MM.1S (cell line): Measurements from ENCODE around the gene SLC16A10.

ENCODE experiments used
- EZH2 ChIP-seq: fragments of 300-600 bp; sonication (generic); optimal IDR thresholded peaks from 2 replicates; pipeline ENCODE3; 2017; ENCODE audit warnings: low read depth, mild to moderate bottlenecking, antibody characterized with exemption, low read length, mixed read lengths
- TF ChIP-seq, protein P1 (sequence below): fragments of 300-600 bp; sonication (generic); IDR thresholded peaks from 2 replicates; pipeline ENCODE4 v1.5.1; 2016; ENCODE audit warnings: antibody characterized with exemption, low read length, mixed read lengths

DNA sequence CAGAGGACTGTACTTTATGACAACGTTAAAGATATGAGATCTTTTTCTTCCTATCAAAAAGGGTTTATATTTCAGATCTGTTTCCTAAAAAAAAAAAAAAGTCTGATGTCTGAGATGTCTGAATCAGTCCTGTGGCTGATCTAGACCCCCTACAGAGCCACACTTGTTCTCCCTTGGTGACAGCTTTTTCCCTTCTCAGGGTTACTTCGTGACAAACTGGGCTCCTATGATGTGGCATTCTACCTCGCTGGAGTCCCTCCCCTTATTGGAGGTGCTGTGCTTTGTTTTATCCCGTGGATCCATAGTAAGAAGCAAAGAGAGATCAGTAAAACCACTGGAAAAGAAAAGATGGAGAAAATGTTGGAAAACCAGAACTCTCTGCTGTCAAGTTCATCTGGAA is 134.5 kb downstream of the SLC16A10 start:
- TF ChIP-seq, protein P1, sequence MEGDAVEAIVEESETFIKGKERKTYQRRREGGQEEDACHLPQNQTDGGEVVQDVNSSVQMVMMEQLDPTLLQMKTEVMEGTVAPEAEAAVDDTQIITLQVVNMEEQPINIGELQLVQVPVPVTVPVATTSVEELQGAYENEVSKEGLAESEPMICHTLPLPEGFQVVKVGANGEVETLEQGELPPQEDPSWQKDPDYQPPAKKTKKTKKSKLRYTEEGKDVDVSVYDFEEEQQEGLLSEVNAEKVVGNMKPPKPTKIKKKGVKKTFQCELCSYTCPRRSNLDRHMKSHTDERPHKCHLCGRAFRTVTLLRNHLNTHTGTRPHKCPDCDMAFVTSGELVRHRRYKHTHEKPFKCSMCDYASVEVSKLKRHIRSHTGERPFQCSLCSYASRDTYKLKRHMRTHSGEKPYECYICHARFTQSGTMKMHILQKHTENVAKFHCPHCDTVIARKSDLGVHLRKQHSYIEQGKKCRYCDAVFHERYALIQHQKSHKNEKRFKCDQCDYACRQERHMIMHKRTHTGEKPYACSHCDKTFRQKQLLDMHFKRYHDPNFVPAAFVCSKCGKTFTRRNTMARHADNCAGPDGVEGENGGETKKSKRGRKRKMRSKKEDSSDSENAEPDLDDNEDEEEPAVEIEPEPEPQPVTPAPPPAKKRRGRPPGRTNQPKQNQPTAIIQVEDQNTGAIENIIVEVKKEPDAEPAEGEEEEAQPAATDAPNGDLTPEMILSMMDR = no peak
- no peak for TF ChIP-seq EZH2
